PFSK-1 (cell line): Measurements from ENCODE around the gene ESRRA.

Experiments used
- FOXP2 ChIP-seq: optimal IDR thresholded peaks from 2 replicates; pipeline ENCODE3; 2011; ENCODE audit warnings: borderline replicate concordance, control low read depth, inconsistent platforms; ENCODE audit not compliant: insufficient read depth; ENCODE audit errors: extremely low read length, extremely low read depth
- POLR2AphosphoS5 ChIP-seq: IDR thresholded peaks from 2 replicates; pipeline ENCODE4 v1.6.1; 2012; ENCODE audit warnings: low read depth, mild to moderate bottlenecking, control low read depth, low read length, moderate library complexity
- SIN3A ChIP-seq: IDR thresholded peaks from 2 replicates; pipeline ENCODE4 v1.6.1; 2012; ENCODE audit warnings: mild to moderate bottlenecking, low read length, moderate library complexity, borderline replicate concordance; ENCODE audit not compliant: insufficient read depth
- TAF1 ChIP-seq: IDR thresholded peaks from 2 replicates; pipeline ENCODE4 v1.6.1; 2012; ENCODE audit warnings: low read length, control low read depth, borderline replicate concordance; ENCODE audit not compliant: insufficient read depth
- TF ChIP-seq, protein P1 (sequence below), 2 experiments: IDR thresholded peaks; 2 replicates each; pipeline versions ENCODE4 v1.6.1 to v1.8.0; 2011 to 2012; ENCODE audit warnings: low read depth in 2 of 2, low read length in 2 of 2, control low read depth in 1 of 2, inconsistent platforms in 1 of 2, mild to moderate bottlenecking in 1 of 2, moderate library complexity in 1 of 2; ENCODE audit not compliant: insufficient read depth in 1 of 2

The ESRRA gene

DNA sequence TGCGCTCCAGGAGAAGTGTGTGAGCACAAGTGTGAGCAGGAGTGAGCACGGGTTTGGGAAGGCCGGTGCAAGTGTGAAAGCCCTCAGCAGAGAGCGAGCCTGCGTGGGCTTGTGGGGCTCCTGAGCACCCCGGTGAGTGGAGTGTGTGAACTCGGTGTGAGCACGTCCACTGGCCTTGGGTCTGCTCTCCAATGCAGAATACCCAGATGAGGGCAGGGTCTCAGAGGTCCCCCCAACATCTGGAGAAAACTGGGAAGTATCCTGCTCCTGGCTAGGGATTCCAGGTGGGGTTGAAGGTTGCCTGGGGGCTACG, 1.2 kb downstream of the ESRRA start:
- TF ChIP-seq TAF1 = no peak
- no peak for TF ChIP-seq FOXP2
- TF ChIP-seq POLR2AphosphoS5 = no peak
- TF ChIP-seq, protein P1, sequence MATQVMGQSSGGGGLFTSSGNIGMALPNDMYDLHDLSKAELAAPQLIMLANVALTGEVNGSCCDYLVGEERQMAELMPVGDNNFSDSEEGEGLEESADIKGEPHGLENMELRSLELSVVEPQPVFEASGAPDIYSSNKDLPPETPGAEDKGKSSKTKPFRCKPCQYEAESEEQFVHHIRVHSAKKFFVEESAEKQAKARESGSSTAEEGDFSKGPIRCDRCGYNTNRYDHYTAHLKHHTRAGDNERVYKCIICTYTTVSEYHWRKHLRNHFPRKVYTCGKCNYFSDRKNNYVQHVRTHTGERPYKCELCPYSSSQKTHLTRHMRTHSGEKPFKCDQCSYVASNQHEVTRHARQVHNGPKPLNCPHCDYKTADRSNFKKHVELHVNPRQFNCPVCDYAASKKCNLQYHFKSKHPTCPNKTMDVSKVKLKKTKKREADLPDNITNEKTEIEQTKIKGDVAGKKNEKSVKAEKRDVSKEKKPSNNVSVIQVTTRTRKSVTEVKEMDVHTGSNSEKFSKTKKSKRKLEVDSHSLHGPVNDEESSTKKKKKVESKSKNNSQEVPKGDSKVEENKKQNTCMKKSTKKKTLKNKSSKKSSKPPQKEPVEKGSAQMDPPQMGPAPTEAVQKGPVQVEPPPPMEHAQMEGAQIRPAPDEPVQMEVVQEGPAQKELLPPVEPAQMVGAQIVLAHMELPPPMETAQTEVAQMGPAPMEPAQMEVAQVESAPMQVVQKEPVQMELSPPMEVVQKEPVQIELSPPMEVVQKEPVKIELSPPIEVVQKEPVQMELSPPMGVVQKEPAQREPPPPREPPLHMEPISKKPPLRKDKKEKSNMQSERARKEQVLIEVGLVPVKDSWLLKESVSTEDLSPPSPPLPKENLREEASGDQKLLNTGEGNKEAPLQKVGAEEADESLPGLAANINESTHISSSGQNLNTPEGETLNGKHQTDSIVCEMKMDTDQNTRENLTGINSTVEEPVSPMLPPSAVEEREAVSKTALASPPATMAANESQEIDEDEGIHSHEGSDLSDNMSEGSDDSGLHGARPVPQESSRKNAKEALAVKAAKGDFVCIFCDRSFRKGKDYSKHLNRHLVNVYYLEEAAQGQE (IDR thresholded peaks at IDR 0.05; ENCODE audit: insufficient read depth in 1 of 2, low read depth in 2 of 2, low read length in 2 of 2) = no peak
- TF ChIP-seq SIN3A = no peak

DNA sequence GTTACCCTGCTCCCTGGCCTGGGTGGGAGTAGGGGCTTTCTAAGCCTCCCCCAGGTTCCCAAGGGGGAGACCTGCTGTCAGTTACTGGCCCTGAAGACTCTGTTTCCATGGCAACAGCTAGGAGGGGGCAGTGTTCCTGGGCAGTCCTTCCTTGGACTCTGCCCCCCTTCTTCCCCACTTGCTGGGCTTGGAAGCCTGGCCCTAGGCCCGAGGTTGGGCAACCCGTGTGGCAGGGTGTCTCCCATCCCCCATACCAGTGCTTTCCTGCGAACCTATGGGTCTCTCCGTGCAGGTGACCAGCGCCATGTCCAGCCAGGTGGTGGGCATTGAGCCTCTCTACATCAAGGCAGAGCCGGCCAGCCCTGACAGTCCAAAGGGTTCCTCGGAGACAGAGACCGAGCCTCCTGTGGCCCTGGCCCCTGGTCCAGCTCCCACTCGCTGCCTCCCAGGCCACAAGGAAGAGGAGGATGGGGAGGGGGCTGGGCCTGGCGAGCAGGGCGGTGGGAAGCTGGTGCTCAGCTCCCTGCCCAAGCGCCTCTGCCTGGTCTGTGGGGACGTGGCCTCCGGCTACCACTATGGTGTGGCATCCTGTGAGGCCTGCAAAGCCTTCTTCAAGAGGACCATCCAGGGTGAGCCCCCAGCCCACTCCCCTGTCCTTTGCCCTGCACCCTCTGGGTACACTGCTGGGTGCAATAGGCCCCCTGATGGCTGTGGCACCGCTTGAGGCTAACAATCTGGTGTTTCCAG, 1.7 kb downstream of the ESRRA start:
- TF ChIP-seq POLR2AphosphoS5 (no peak), TAF1 (no peak), SIN3A (no peak), FOXP2 (no peak)
- TF ChIP-seq, protein P1 (IDR thresholded peaks at IDR 0.05; ENCODE audit: insufficient read depth in 1 of 2, low read depth in 2 of 2, low read length in 2 of 2) = no peak

DNA sequence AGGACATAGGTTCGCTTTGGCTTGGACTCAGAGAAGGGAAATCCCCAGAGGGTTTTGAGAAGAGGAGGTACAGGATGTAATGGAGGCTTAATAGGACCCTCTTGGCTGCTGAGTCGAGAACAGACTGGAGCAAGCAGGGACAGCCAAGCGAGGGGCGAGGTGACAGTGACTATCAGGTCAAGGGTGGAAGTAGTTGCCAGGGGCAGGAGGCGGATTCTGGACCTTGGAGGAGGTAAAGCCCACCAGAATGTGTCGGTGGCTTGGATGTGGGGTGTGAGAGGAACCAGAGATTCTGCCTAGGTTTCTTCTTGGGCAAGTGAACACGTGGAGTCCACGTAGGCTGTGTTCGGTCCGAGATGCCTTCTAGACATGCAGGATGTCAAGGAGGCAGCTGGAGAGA, 7.6 kb downstream of the ESRRA start:
- TF ChIP-seq TAF1 = no peak
- TF ChIP-seq SIN3A = no peak
- TF ChIP-seq, protein P1 (IDR thresholded peaks at IDR 0.05; ENCODE audit: insufficient read depth in 1 of 2, low read depth in 2 of 2, low read length in 2 of 2) = no peak
- no peak for TF ChIP-seq FOXP2
- no peak for TF ChIP-seq POLR2AphosphoS5

DNA sequence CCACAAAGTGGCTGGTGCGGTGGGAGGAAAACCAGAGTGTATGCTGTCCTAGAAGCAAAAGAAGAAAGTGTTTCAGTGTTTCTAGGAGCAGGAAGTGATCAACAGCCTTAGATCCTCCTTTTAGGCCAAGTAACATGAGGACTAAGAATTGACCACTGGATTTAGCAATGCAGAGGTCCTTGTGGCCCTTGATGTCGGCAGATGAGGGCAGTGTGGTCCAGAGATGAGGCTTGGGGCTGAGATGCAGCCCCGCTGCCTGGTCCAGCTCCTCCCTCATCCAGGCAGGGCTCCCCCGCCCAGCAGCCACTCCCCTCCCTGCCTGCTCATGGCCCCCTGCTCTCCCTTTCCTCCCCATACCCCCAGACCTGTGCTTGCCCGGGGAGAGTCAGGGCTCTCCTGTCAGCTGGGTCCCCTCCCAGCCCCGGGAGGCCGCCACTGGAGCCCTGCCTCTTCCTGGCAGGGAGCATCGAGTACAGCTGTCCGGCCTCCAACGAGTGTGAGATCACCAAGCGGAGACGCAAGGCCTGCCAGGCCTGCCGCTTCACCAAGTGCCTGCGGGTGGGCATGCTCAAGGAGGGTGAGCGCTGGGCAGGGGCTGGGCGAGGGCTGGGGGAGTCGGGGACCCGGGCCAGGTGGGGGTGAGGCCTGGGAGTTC, 8.3 kb downstream of the ESRRA start:
- TF ChIP-seq, protein P1 (IDR thresholded peaks at IDR 0.05; ENCODE audit: insufficient read depth in 1 of 2, low read depth in 2 of 2, low read length in 2 of 2) = no peak
- TF ChIP-seq POLR2AphosphoS5 (no peak), TAF1 (no peak), FOXP2 (no peak), SIN3A (no peak)
